Stimulated activated CD4-positive, alpha-beta T cell treated with anti-CD3 and anti-CD28 coated beads, TNF-alpha, amount 100 ng/mL, for 24 hours (primary cell): Measurements from ENCODE around the gene TMIGD1.

ENCODE experiments used
- DNase-seq, 3 experiments: peaks; one replicate each; pipeline ENCODE4 v3.0.0-alpha.2; 2020; ENCODE audit warnings: low read depth in 3 of 3

The TMIGD1 gene, protein sequence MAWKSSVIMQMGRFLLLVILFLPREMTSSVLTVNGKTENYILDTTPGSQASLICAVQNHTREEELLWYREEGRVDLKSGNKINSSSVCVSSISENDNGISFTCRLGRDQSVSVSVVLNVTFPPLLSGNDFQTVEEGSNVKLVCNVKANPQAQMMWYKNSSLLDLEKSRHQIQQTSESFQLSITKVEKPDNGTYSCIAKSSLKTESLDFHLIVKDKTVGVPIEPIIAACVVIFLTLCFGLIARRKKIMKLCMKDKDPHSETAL

DNA sequence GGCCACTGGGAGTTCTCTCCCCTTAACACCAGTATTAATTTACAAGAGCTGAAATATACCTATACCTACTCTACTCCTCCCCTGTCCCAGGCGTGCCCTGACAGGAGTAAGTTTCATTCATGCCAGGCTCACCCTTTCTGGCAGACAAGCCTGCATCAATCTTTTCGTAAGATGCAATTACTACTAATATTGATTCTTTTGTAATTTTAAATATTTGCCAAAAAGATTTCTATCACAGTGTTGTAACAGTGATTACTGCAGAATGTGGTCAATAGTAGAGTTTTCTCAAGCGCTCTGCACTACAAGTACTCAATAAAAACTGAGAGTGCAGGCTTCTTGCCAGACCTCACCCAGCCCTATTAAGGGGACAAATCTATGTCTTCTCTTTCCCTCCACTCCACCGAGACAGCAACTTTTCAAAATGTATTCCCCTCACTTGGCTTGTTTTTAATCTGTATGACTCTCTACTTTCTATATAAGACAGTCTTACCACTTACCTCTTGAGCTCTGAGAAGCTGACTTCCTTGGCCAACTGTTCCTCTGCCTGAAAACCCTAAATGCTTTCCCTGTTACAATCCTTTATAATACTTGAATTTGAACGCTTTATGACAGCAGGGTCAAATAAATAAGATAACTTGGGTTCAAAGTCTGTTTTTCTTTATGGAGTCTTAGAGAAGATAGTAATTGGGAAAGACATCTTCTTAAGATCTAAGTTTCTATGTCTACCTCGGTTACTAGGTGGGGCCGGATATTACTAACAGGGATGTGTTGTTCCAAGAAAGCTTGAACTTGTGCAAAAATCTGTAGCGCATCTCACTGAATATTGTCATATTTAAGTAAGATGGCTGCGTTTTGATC, at the start of gene TMIGD1:
TSS of gene TMIGD1 (minus strand) at position 555 of the 858 bp plus-strand sequence. CDS start 1,924 bp downstream, outside the sequence.
- no peak for DNase-seq

DNA sequence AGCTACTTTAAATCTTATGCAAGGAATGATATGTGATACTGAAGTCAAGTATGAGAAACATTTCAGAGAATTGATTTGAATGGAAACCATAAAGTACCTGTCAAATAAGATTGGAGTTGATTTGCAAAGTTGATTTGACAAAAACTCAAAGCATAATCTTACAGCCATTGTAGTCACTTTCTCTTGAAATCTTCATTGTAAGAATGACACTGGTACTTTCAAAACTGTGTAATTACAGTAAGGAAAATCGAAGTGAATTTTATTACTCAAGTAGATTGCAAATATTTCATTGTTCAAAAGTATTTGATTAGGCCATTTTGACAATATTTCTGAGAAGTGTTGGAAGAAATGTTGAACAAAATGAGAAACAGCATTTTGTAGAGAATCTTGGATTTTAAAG, 48.5 kb upstream of the TMIGD1 start:
- no peak for DNase-seq

DNA sequence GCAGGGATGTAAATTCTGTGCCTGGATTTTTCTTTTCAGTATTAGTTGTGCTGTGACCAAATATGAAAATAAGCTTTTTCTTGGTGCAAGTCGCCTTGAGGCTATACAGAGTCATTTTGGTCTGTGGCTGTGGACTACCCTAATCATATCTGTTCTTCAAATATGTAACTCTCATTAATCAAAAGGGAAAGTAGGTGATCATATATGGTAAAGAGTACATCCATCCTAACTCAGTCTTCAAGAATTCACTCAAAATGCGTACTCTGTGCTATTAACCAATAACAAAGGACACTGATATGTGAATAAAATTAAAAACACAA, 47.4 kb upstream of the TMIGD1 start:
- DNase-seq = no peak

DNA sequence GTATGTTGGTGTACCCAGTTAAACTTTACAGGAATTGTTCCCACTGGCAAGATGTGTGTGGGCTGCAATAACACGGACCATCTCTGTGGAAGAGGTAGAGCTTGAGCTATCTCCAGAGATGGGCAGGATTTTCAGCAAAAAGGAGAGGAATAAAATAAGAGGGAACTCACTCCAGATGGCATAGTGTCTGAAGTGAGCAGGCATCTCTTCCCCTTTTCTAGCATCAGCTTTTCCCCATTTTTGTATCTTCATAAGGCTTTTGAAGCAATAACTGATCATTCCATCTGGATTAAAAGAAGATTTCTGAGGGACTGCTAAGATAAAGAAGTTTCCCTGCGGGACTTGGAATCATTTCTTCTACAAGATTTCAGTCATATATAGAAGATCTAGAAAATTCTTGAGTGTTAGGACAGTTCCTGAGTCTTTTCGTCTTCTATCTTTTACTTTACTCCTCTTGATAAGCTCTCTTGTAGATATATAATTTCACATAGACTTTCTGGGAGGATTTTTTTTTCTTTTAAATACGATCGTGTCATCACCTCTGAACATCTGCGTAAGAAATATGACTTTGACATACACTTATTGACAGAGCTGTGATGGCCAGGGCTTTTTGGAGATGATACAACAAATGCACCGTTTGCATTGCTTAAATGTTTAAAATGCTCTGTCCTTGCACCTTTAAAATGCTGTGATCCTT, 46.9 kb upstream of the TMIGD1 start:
- DNase-seq = no peak

DNA sequence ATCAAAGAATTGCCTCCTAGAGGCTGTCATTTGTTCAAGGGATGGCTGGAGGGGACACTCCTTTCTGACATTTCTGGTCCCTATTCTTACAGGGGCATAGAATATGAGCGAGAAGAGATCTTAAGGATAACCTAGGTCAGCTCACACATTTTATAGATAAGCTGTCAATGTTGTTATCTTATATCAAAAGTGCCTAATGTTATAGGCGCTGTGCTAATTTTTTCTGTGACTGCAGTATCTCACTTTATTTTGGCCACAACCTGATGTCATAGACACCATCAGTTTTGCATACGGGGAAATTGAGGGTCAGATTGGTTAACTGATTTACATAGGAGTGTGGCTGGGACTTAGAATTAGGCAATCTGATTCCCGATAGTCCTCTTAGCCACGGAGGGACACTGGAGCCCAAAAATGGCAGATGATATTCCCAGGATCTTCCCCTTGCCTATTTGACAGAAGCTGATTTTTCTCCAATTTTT, 46.1 kb upstream of the TMIGD1 start:
- no peak for DNase-seq

DNA sequence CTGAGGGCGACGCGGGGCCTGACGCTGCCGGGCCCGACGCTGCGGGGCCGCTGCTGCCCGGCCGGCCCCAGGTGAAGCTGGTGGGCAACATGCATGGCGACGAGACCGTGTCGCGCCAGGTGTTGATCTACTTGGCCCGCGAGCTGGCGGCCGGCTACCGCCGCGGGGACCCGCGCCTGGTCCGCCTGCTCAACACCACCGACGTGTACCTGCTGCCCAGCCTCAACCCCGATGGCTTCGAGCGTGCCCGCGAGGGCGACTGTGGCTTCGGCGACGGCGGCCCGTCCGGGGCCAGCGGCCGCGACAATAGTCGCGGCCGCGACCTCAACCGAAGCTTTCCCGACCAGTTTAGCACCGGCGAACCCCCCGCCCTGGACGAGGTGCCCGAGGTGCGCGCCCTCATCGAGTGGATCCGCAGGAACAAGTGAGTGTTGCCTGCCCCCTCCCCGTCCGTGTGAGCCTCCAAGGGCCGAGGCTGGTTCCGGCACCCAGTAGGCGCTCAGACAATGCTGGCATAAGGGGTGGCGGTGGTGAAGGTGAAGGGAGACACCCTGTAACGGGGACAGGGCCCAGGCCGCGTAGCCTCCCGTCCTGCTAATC, 45.5 kb upstream of the TMIGD1 start:
- DNase-seq = no peak

DNA sequence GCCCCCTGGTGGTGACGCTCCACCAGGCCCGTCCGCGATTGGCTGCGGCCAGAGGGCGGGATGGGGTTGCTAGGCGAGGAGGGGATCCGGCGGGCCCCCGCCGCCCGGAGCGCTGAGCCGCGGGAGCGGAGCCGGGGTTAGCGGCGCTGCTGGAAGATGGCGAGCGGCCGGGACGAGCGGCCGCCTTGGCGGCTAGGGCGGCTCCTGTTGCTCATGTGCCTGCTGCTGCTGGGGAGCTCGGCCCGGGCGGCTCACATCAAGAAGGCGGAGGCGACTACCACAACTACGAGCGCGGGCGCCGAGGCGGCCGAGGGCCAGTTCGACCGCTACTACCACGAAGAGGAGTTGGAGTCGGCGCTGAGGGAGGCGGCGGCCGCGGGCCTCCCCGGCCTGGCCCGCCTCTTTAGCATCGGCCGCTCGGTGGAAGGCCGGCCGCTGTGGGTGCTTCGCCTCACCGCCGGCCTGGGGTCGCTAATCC, 45.0 kb upstream of the TMIGD1 start, which contains the start of gene CPD:
TSS of gene CPD (plus strand) at position 103 of the 478 bp plus-strand sequence. CDS start at position 157, 54 bp downstream.
- peak; percentile 93 to 97 (median 95) for DNase-seq

DNA sequence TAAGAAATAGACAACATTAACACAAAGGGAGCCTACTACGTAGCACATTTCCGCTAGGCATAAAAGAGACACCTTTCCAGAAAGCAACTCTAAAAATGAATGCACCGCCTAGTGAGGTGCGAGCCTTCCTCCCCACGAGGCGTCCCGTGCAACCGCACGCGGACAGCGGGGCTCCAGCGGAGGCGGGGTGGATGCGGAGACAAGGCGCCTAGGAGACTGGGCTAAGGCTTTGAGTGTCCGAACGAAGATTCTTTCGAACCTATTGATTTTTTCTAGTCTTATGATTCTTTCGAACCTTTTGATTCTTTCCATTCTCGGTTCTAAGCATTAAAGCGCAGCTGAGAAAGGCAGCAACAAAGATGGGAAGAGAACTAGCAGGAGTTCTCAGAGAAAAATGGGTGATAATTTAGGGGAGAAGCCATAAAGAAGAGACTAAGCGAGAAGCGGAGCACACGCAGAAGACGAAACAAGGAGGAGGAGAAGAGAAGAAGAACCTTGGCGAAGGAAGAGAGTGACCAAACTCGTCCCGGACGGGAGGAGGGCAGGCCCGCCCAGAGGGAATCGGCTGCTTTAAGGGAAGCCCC, 44.5 kb upstream of the TMIGD1 start:
- peak in 1 of 3 experiments; percentile 53 for DNase-seq

DNA sequence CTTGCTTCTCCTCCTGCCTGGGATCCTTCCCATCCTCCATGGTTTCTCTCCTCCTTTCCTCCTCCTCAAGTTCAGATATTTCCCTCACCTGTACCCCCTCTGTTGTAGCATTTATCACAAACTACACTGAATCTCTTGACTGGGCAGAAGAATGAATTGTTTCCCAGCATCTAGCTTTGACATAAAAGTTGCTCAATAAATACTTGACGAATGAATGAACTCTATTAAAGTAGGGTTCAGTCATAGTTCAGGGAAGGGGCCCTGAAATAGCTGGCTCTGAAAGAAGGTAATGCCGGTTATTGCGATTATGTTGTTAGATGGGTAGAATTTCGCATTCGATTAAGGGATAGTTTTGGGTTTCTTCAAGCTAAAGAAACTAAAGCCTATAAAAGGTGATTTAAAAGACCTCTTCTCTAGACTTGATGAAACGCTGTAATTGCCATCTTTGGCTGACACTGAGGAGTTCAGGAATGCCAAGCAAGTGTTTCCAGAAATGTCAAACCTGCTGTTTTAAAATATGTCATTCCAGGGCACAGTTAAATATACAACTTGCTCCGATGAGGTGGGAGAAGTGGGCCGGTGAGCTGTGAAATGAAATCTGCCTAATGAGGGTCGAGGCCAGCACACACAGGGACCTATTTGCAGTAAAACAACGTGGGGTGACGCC, 43.9 kb upstream of the TMIGD1 start:
- DNase-seq = no peak

DNA sequence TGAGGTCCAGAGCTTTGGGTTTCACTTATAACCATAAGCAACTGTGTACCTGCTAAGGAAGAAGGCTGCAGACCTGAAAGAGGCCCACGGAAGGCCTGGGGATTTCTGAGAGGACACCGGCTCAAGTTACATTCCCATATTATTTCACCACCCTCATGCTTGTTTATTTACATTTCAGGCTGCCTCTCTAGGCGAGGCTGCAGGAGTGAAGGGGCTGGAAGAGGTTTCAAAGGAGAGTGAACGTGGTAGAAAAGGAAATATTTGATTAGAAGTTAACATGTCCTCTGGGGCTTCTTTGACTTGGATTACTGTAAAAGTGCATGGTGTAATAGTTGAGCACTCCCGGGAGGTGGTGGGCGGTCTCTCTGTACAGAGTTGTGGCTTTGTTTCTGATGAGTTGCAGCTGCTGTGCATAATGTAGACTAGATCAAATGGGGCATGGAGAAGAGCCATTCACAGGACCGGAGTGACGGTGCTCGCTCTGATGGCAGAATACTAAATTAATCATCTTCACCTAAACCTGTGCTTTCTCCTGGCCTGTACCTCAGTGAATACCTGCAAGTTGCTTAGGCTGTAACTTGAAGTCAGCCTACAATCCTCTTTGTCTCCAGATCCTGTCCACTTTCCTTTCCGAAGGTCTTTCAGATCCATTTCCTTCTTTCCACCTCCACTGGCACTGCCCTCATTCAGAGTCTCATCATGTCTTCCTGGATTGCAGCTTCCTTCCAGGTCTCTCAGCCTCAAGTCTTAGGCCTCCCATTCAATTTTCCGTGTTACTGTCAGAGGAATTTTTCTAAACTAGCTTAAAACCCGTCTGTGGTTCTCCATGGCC, 43.0 kb upstream of the TMIGD1 start:
- peak in 2 of 3 experiments; percentile 33 to 56 for DNase-seq

DNA sequence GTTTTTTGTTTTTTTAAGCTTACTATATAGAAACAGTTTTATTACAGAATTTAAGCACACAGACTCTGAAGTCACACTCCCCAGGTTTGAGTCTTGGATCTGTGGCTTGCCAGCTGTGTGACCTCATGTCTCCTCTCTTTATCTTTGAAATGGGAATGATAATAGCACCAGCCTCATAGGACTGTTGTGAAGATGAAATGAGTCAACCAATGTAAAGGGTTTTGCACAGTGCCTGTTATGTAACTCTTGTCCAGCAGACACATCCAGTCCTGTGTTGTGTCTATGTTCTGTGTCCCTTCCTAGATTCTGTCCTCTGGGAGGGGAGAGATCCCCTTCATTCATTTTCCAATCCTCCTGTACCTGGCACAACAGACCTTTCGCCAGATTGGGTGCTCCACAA, 41.8 kb upstream of the TMIGD1 start:
- no peak for DNase-seq

DNA sequence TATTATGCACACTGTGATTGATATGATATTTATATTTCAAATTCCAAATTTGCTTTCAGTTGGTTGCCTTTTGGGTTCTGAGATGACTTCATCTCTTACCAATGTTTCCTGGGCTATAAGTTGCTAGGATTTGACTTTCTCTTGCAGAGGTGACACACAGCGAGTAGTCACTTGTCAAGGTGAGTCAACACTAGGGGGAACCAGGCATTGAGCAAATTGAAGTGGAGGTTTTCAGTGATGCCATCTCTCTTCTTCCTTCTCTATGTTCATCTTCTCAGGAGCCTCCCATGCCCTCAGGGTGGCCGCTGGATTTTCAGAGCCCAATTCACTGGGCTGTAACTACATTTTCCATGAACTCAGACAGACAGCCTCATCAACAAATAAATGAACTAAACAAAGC, 38.9 kb upstream of the TMIGD1 start:
- peak in 1 of 3 experiments; percentile 38 for DNase-seq

DNA sequence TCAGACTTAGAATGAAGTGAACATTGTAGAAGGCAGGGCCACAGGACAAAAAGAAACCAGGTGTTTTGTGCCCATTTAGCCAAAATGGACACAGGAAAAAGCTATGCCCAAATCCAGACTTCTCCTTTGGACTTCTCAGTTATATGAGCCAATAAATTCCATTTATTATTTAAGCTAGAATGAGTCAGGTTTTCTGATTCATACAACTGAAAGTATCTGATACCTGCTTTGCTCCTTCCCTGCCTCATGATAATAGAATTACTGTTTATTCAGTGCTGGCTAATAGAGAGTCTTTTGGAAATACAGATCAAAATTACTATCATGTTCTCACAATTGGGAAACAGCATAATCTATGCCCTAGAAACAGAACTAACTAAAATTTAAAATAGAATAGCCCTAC, 36.1 kb upstream of the TMIGD1 start:
- no peak for DNase-seq

DNA sequence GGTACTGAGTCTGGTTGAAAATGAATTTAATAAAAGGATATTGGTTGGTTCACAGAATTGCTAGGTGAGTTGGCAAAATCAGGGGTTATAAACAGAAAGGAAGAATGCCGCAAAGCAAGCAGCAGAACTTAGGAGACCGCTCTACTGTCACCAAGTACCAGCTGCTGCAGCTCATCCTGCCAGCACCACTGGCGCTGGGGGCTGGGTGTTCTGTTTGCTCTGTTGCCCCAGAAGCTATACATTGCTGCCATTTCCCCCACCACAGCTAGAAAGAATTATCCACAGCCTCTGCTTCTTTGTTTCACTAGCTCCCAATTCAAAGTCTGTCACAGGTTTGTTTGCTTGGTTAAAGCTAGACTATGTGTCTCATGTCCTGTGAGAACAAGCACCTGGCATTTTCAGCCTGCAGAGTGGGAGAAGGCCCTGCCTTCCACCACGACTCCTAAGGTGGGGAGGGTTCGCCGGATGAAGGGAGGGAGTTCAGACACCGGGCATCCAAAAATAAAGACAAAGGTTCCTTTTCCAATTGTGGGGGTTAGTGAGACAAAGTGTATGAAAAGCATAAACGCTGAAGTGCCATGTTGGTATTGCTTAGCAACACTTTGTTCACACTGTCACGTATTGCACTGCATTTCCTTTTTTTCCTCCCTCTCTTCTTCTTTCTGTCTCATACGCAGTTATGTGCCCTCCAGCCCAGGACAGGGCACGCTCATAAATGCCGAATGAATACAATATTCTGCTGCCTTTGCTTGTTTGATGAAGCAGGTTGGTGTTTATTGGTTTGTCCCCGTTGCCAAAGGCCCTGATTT, 35.3 kb upstream of the TMIGD1 start:
- DNase-seq = no peak

DNA sequence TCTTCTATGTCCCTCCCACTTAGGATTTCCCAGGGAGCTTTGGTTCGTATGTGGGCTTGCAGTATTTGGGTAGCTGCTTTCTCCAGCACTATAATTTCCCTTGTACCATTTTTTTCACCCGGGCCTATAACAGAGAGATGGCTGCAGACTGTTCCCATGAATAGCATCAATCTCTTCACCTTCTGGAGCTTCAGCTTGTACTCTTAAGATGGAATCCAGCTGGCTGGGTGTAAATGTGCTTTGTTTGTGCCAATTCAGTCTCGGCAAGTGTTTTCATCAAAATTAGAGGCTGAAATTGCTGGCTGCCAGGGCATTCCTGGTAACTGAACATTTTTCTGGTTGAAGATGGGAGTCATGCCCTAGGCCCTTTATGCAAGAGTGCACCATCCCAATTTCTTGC, 32.7 kb upstream of the TMIGD1 start:
- DNase-seq = no peak

DNA sequence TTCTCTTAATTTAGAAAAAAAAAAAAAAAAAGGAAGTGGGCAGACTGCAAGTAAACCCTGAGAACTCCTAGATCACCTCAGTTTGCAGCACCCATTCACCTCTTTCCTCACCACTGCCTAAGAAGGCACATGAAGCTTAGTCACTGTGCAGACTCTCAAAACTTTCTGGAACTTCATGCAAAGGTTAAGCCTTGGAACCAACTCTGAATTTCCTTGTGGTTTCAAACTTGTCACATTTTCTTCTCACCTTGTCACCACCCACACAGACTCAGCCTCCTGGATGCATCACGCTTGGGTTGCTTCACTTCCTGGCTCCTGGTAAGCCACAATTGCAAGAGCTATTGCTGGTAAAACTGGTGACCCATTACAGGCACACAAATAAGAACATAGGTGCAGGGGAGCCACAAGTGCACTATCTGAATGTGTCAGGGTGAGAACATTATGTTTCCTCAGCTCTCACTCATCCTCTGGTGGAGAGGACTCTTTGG, 29.9 kb upstream of the TMIGD1 start:
- DNase-seq = peak; percentile 69 to 81 (median 77)

DNA sequence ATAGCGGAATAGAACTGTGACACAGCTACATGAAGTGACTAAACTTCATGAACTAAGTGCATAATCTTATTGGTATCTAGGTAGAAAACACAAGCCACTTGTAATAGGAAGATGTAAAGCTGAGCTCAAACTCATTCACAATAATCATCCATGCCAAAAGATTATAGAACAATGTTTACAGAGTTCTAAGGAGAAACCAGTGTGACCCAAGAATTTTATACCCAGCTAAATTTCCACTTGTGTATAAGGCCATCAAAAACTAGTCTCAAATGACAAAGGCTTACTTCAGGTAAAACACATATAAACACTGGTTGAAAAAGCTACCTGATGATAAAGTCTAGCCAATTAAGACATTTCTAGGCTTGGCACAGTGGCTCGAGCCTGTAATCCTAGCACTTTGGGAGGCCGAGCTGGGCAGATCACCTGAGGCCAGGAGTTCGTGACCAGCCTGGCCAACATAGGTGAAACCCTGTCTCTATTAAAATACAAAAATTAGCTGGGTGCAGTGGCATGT, 28.0 kb upstream of the TMIGD1 start:
- no peak for DNase-seq

DNA sequence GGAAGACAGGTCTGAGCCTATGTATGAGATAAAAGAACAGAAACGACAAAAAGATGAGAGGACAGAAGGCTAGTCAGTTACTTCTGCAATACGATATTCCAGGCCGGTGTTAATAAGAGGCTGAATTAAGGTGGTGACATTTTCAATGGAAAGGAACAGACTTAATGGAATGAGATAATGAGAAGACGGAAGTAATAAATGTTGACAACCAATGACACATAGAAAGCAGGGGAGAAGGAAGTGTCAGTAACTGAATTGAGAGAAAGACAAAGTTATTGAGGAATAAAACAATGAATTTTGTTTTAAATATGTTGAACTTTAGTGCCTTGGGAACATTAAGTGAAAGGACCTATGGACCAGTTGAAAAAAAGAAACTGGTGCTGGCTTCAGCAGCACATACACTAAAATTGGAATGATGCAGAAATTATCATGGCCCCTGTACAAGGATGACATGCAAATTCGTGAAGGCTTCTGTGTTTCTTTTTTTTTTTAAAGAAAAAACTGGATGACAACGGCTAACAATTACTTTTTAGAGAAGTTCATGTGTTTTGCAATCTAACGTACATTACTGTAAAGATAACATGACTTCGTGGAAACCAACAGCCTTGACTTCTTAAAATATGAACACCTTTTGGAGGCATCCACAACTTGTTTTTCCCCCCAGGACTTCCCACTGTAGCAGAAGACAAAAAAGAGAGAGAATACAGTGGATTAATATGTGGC, 26.4 kb upstream of the TMIGD1 start:
- DNase-seq = no peak
